ENCODE data around the gene GIGYF1.
"Not testable (repeated sequence)": the region's sequence is repeated elsewhere in the genome, so short reads cannot be mapped to it uniquely, and the experiment has no call there.

GRCh38 chr7:100662194-100662776 is 31.8 kb downstream of the GIGYF1 start:
- TF ChIP-seq CTCF (conservative IDR thresholded peaks at IDR 0.05; ENCODE audit: low read depth, low read length); EZH2 (IDR thresholded peaks at IDR 0.05; ENCODE audit: borderline replicate concordance, low read depth, low read length, poor library complexity, severe bottlenecking): not testable (repeated sequence)
